Thyroid gland (tissue), 4 donors: Measurements from ENCODE around the gene WNT3A.

Experiments used
- POLR2A ChIP-seq, 2 donors: fragments of 450-650 bp; IDR thresholded peaks; one replicate each; pipeline ENCODE4 v1.6.1; 2017; ENCODE audit warnings: antibody characterized with exemption in 2 of 2, mild to moderate bottlenecking in 2 of 2, moderate library complexity in 1 of 2
- TF ChIP-seq, protein P1 (sequence below), 6 experiments: fragments of 200-600 bp in 3 of 6; fragments of 450-650 bp in 3 of 6; sonication (generic) in 3 of 6; IDR thresholded peaks; one replicate each; pipeline ENCODE4 v1.5.1; 2016 to 2019; ENCODE audit warnings: antibody characterized with exemption in 6 of 6, mild to moderate bottlenecking in 2 of 6, inconsistent platforms in 1 of 6, moderate library complexity in 1 of 6

DNA sequence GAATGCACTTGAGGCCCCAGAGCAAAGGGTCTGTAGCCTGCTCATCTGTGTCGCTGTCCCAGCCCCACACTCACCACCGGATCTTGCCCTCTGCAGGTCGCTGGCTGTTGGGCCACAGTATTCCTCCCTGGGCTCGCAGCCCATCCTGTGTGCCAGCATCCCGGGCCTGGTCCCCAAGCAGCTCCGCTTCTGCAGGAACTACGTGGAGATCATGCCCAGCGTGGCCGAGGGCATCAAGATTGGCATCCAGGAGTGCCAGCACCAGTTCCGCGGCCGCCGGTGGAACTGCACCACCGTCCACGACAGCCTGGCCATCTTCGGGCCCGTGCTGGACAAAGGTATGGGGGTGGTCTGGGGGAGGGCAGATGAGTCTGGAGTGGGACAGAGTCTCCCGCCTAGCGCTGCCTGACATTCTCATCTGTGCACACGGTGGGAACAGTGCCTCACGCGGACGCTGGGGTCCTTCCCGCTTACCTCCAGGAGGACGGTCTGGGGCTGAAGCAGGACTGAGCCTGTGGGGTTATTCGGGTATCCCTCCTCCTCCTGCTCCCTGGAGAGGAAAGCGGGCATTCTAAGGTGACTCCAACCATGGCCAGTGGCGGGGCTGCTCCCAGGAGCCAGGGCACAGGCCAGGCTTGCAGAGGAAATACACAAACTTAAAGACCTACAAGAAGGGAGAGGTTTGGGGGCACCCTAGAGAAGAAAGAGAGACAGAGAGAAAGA is 15.9 kb downstream of the WNT3A start:
- TF ChIP-seq, protein P1, sequence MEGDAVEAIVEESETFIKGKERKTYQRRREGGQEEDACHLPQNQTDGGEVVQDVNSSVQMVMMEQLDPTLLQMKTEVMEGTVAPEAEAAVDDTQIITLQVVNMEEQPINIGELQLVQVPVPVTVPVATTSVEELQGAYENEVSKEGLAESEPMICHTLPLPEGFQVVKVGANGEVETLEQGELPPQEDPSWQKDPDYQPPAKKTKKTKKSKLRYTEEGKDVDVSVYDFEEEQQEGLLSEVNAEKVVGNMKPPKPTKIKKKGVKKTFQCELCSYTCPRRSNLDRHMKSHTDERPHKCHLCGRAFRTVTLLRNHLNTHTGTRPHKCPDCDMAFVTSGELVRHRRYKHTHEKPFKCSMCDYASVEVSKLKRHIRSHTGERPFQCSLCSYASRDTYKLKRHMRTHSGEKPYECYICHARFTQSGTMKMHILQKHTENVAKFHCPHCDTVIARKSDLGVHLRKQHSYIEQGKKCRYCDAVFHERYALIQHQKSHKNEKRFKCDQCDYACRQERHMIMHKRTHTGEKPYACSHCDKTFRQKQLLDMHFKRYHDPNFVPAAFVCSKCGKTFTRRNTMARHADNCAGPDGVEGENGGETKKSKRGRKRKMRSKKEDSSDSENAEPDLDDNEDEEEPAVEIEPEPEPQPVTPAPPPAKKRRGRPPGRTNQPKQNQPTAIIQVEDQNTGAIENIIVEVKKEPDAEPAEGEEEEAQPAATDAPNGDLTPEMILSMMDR (IDR thresholded peaks at IDR 0.05): no peak
- TF ChIP-seq POLR2A (IDR thresholded peaks at IDR 0.05): no peak
